ELR (cell line): ENCODE measurements around the gene BMPR1A.

Source experiments
- DNase-seq: peaks from one replicate; pipeline ENCODE4 v3.0.0-alpha.2; 2015; ENCODE audit warnings: low read depth

Gene BMPR1A

GRCh38 chr10:86803156-86803555 lies 46.7 kb downstream of the BMPR1A start:
- no peak for DNase-seq

GRCh38 chr10:86804805-86805204 lies 48.4 kb downstream of the BMPR1A start:
- no peak for DNase-seq

- no peak for DNase-seq
These were observed 56.7 kb downstream of the BMPR1A start for GRCh38 chr10:86813101-86813500.

GRCh38 chr10:86813982-86814381 lies 57.6 kb downstream of the BMPR1A start:
- no peak for DNase-seq

- DNase-seq: no peak
These were observed 58.7 kb downstream of the BMPR1A start for GRCh38 chr10:86815035-86815617.

GRCh38 chr10:86815640-86816039 lies 59.2 kb downstream of the BMPR1A start:
- no peak for DNase-seq

- no peak for DNase-seq
These were observed 60.8 kb downstream of the BMPR1A start for GRCh38 chr10:86817246-86817645.

GRCh38 chr10:86819567-86819966 lies 63.1 kb downstream of the BMPR1A start:
- DNase-seq: peak; percentile 25

- DNase-seq: no peak
These were observed 64.1 kb downstream of the BMPR1A start for GRCh38 chr10:86820509-86820908.

GRCh38 chr10:86821388-86821999 lies 65.1 kb downstream of the BMPR1A start:
- peak; percentile 33 for DNase-seq

GRCh38 chr10:86823565-86823964 lies 67.1 kb downstream of the BMPR1A start:
- no peak for DNase-seq

- no peak for DNase-seq
These were observed 67.7 kb downstream of the BMPR1A start for GRCh38 chr10:86824151-86824550.

GRCh38 chr10:86825366-86825765 lies 68.9 kb downstream of the BMPR1A start:
- no peak for DNase-seq

- DNase-seq: no peak
These were observed 71.2 kb downstream of the BMPR1A start for GRCh38 chr10:86827639-86828038.

GRCh38 chr10:86828145-86828544 lies 71.7 kb downstream of the BMPR1A start:
- no peak for DNase-seq

GRCh38 chr10:86829472-86829871 lies 73.1 kb downstream of the BMPR1A start:
- no peak for DNase-seq

- DNase-seq: no peak
These were observed 73.7 kb downstream of the BMPR1A start for GRCh38 chr10:86830043-86830591.

- DNase-seq: no peak
These were observed 77.5 kb downstream of the BMPR1A start for GRCh38 chr10:86833969-86834368.

GRCh38 chr10:86836044-86836443 lies 79.6 kb downstream of the BMPR1A start:
- no peak for DNase-seq

- no peak for DNase-seq
These were observed 81.2 kb downstream of the BMPR1A start for GRCh38 chr10:86837663-86838062.

- no peak for DNase-seq
These were observed 84.1 kb downstream of the BMPR1A start for GRCh38 chr10:86840498-86840897.

GRCh38 chr10:86846088-86846487 lies 89.7 kb downstream of the BMPR1A start:
- DNase-seq: no peak

GRCh38 chr10:86848747-86849146 lies 92.3 kb downstream of the BMPR1A start:
- no peak for DNase-seq
